ENCODE data around the gene DTX1. TPM values are rescaled to one million over a fixed set of nuclear protein-coding genes. Genes with fewer than 3 reads are reported as not detected.

DTX1 gene
- 10 to 100 TPM in 3 of 4 donors, 1 to 10 TPM in 1; 3.9 to 16.0 (median 11.6) TPM for polyA plus RNA-seq (ENCODE audit: insufficient read length in 4 of 4)

DNA sequence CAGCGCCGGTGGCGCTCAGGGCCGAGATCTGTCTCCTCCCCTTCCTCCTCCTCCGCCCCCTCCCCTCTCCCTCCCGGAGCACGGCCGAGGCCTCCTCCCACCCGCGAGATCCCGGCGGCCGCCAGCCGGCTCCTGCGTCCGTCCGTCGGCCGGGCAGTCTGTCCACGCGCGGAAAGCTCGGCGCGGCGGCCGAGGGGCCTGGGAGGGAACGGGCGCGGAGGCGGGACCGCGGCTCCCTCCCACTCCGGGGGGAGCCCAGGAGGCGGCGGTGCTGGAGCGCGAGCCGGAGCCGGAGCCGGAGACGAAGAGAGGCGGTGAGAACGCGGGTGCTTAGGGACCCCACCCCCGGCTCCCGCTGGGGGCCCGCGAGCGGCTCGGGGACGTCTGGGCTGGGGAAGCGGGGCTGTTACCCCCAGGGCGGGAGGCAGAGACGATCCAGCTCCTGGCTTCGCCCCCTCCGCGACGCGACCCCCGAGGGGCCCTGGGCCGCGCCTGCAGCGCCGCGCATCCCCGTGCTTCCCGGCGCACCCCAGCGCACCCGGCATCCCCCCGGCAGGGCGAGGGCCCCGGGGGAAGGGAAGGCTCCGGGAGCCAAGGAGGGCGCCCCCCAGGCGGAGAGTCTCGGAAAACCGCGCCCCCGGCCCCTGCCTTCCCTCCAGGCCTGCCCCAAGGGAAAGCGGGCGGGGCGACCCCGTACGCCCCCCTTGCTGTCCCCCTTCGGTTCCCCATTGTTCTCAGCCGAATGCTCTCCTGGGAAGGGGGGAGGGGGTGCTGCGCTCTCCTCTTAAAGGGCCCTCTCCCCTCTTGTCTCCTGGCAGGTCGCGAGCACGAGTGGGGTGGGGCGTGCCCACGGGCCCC lies at the start of gene DTX1:
DTX1 (plus strand) TSS at position 100 of the 858 bp plus-strand sequence. CDS start 1,463 bp downstream, outside the sequence.
- DNase-seq (ENCODE audit: low read depth in 4 of 4, low spot score in 3 of 4), result no peak

DNA sequence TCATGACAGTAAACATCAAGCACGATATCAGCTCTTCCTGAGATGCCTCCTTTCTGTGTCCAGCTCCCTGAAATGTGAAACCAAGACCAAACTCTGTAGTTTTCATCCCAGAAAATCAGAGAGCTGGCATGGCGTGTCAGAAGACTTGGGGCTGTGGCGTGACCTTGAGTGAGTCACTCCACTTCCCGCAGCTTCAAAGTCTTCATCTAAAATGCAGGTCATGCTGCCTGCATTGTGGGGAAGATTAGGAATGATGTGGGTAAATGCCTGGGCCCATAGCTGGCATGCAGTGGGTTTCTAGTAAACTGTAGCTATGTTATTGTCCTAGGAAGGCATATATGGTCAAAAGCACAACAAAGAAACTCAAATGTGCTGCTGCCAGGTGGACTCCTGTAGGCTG lies 49.4 kb upstream of the DTX1 start:
- no peak for DNase-seq (ENCODE audit: low read depth in 4 of 4, low spot score in 3 of 4)

DNA sequence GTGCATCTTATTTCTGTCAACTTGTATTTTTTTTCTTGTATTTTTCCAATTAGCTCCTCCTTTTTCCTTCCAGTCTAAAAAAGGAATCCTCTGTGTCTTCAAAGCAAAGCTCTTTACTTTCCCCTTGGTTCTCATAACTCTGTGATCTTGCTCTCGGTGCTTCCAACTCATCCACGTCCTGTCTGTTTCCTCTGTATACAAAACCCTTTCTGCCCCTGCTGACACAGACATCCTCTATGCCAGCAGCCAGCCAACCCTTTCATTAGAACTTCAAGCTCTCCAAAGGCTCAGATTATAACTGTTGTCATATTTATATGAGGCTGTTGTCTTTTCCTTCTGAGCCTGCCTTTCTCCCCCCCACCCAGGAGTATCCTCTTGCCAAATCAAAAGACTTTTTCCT lies 45.8 kb upstream of the DTX1 start:
- DNase-seq (ENCODE audit: low read depth in 4 of 4, low spot score in 3 of 4), result no peak

DNA sequence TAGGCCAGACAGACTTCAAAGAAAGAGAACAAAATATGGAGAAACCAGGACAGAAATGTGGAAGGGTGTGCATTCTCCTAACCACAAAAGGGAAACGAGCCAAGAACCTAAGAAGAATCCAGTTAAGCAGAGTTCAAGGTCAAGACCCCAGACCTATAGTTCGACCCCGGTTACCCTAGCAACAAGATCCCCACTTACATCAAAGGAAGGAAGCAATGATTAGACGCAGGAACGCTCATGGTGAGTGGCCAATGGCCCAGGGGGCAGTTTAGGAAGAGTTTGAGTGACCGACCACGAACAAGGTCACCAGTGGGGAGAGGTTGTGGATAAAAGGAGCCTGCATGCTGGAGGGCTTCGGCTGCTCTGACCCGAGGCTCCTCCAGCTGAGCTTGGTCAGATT lies 42.0 kb upstream of the DTX1 start:
- no peak for DNase-seq (ENCODE audit: low read depth in 4 of 4, low spot score in 3 of 4)

DNA sequence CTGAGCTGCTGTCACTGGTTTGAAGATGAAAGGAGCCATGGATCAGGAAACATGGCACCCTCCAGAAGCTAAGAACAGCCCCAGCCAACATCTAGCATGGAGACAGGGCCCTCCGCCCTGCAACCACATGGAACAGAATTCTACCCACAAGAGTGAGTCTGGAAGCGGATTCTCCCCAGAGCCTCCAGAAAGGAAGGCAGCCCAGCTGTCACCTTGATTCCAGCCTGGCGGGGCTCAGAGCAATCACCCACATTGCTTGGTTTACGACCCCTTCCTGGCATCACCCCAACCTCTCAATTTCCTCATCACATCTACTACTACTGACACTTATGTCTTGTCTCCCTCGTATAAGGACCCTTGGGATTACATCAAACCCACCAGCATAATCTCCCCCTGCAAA lies 39.7 kb upstream of the DTX1 start:
- DNase-seq (ENCODE audit: low read depth in 4 of 4, low spot score in 3 of 4), result no peak

DNA sequence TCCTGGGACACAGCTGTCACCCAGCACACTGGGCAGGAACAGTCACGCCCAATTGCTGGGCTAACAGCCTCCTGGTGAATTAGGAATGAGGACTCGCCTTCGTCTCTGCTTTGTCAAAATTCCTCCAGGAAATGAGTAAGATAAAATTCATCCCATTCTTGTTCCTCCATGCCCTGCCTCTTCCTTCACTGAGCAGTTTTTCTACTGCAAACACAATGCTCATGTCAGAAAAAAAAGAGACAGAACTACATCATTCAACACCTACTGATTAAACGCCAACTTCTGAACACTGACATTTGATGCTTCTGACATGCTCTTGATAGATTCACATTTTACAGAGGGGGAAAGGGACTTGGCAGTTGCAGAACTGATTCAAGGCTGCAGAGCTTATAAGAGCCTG lies 37.5 kb upstream of the DTX1 start:
- DNase-seq (ENCODE audit: low read depth in 4 of 4, low spot score in 3 of 4), result no peak

DNA sequence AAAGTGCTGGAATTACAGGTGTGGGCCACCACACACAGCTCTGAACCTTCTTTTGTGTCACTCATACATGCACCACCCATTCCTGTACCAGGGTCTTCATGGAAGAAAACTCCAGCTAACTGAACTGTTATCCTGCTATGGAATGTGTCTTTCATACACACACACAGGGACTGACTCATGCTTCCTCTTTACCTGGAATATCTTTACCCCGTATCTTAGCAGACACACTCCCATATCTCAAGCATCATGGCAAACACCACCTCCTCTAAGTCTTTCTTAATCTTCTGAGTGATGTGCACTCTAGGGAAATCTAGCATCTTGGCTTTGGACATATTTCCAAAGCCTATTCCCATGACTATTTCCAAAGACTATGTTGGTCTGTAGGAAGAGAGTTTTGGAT lies 35.0 kb upstream of the DTX1 start:
- DNase-seq (ENCODE audit: low read depth in 4 of 4, low spot score in 3 of 4), result no peak

DNA sequence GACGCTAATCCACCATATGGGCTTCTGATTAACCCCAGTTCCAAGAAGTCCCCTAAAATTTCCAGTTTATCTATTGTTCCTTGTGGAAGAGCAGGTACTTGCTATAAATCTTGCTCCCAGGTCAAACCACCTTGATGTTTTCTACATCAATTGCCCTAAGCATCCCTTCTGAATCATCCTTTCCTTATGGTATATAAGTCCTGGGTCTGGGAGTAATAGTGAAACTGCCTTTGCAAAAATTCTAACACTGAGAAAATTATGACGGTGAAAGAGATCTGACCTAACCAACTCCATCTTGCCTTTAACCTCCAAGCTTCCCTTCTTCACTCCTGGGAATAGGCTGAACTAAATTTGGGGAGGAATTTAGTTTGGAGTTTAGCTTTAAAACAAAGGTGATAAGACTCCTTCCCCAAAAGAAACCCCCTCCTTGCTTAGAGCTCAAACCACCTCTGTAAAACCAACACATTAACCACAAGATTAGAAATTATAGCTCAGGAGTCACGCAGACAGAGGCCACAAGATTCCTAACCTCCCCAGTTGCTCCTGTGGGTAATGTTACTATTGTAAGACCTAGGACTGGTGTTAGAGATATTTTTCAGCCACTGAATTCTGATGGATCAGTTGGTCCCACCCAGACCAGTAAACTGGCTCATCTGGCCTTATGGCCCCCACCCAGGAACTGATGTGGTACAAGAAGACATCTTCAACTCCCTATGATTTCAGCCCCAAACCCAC lies 33.8 kb upstream of the DTX1 start:
- no peak for DNase-seq (ENCODE audit: low read depth in 4 of 4, low spot score in 3 of 4)

DNA sequence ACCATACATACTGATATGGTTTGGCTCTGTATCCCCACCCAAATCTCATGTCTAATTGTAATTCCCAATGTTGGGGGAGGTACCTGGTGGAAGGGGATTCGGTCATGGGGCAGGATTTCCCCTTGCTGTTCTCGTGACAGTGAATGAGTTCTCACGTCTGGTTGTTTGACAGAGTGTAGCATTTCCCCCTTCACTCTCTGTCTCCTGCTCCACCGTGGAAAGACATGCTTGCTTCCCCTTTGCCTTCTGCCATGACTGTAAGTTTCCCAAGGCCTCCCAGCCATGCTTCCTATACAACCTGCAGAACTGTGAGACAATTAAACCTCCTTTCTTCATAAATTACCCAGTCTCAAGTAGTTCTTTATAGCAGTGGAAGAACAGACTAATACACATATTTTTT lies 28.8 kb upstream of the DTX1 start:
- DNase-seq (ENCODE audit: low read depth in 4 of 4, low spot score in 3 of 4), result no peak

DNA sequence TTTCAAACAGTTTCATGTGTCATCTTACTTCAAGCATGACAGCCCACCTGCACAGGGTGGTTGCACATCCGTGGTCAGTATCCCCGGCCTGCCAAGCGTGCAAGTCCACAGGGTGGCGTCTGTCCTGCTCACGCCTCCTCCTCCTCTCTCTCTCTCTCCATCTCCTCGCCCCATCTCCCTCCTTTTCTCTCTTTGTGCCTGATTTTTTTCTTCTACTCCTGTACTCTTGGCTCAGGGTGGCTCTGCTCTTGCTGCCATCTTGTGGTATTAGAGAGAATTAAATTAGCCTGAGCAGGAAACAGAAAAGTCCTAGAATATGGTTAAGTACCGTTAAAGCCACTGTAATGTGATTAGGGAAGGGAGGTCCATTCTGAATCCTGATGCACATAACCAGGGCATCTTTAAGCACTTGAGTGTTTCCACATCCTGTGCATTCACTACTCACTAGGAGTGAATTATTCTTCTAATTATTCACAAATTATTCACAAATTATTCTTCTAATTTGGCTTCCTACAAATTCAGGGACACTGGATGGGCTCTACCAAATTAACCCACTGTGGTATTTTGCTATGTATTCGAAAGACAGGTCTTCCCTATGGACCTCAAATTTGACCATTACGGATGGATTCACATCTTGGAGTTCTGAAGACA lies 25.5 kb upstream of the DTX1 start:
- peak; percentile 26 to 38 (median 32) for DNase-seq (ENCODE audit: low read depth in 4 of 4, low spot score in 3 of 4)

DNA sequence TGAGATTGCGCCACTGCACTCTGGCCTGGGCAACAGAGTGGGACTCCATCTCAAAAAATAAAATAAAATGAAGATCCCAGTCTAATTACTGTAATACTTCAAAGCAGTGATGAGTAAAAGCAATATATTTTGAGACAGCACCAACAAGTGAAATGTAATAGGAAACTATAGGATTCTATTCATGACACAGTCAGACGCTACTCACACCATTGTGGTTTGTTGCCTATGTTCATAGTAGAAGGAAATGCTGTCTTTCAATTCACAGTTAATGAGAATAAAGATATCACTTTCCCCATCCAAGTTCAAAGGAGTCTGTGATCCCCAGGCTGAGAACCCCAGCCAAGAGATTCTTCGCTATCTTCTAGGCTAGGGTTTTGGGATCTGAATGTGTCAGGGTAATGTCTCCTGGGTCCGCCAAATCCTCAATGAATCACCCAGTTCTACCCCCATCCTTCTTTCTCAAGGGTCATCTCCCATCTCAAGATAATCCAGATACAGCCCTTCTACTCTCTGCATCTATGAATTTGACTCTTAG lies 16.6 kb upstream of the DTX1 start:
- DNase-seq (ENCODE audit: low read depth in 4 of 4, low spot score in 3 of 4), result no peak

DNA sequence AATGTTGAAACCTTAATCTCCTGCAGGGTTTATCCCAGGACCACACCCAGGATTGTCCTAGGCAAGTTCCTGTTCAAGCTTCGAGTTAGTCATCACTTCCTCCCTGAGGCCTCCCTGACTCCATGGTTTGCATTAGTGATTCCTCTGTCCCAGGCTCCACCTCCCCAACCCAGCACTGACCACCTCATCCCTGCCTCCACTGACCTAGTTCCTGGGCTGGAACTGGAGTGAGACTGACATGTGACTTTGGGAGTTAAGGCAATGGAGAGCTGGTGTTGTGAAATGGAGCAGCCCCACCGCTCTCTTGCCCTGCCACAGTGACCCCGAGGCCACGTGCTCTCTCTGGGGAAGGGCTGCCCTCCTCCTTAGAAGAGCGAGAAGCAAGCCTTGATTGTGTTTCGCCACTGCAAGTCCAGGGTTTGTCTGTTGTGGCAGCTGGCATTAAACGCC lies 15.8 kb upstream of the DTX1 start:
- DNase-seq (ENCODE audit: low read depth in 4 of 4, low spot score in 3 of 4), result no peak

DNA sequence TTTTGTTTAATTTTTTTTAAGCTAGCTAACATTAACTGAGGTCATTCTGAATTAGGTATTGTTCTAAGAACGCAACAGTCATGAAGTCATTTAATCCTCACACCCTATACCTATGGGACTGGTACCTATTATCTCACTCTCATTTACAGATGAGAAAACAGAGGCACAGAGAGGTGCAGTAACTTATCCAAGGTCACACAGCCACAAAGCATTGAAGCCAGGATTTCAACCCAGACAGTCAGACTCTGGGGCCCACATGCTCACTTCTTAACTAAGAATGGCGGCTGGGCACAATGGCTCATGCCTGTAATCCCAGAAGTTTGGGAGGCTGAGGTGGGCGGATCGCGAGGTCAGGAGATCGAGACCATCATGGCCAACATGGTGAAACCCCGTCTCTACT lies 15.0 kb upstream of the DTX1 start:
- DNase-seq (ENCODE audit: low read depth in 4 of 4, low spot score in 3 of 4), result no peak

DNA sequence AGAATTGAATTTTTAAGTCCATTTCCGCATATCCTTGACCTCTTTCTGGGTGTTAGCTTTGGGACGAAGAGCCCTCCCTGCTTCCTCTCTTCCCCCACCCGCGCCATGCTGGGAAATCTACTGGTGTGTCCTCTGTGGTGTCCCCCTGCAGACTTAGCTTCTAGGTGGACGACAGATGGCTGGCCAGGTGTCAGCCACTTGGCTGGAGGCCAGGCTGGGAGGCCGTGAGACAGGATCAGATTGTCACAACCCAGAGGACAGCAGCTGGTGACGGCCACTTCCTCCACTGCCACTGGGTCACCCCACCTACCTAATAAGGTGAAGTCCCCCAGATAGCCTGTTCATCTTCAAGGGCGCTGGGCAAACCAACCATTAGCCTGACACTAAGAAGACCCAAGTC lies 13.3 kb upstream of the DTX1 start:
- DNase-seq (ENCODE audit: low read depth in 4 of 4, low spot score in 3 of 4), result no peak

DNA sequence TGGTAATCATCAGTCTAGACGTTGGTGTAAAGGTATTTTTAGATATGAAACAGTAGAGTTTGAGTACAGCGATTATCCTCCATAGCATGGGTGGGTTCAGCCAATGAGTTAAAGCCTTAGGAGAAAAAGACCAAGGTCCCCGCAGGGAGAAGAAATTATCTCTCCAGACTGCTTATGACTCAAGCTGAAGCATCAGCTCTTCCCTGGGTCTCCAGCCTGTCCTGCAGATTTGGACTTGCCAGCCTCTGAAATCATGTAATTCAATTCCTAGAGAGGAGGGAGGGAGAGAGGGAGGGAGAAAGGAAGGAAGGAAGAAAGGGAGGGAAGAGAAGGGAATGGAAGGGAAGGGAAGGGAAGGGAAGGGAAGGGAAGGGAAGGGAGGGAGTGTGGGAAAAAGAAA lies 12.0 kb upstream of the DTX1 start:
- no peak for DNase-seq (ENCODE audit: low read depth in 4 of 4, low spot score in 3 of 4)

DNA sequence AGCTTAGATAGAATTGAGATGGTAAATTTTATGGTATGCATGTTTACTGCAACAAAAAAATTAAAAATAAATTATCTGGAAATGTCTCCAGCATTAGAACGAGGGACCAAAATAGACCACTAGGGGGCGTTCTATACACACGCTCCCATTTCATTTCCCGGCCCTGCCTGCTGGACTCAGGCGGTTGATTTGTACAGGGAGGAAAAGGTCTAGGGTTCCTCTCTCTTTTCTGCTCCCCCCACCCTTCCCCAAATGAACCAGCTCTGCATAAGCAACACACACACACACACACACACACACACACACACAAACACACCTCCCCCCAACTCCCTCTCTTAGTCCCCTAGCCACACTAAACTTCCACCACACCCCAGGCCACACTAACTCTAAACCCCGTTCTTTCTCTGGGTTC lies 7.8 kb upstream of the DTX1 start:
- peak in 1 of 4 donors; percentile 58 for DNase-seq (ENCODE audit: low read depth in 4 of 4, low spot score in 3 of 4)

DNA sequence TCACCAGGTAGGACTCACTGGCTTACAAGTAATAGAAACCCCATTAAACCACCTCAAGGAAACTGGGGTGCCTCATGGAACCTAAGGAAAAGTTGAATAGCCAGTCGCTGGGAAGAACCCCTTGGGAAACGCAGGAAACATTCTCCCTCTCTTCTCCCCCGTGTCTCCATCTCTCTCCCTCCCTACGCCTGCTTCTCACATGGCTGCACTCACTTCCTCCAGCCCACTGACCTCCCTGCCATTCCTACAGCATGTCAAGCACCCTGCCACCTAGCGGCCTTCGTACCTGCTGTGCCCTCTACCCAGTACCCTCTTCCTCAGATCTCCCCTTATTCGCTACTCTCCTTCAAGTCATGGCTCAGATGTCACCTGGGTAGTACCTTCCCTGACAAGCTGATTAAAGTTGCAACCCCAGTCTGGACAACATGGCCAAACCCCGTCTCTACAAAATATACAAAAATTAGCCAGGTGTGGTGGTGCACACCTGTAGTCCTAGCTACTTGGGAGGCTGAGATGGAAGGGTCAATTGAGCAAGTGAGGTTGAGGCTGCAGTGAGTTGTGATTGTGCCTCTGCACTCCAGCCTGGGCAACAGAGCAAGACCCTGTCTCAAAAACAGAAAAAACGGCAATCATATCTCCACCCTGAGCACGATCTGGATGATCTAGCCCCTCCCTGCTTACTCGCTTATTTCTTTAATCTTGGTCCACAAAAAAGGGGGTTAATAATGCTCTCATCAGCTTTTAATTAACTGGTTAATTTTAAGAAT lies 6.4 kb upstream of the DTX1 start:
- peak in 1 of 4 donors; percentile 50 for DNase-seq (ENCODE audit: low read depth in 4 of 4, low spot score in 3 of 4)

DNA sequence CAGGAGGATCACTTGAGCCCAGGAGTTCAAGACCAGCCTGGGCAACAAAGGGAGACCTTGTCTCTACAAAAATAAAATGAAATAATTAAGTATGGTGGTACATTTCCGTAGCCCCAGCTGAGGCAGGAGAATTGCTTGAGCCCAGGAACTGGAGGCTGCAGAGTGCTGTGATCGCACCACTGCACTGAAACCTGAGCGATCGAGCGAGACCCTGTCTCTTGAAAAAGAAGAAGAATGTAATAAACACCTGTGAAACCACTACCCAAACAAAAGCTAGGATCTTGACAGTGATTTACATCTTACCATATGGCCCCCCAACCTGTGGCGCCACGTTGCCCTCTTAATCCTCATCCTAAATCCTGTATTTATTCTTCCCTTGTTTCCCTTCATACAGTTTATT lies 5.7 kb upstream of the DTX1 start:
- no peak for DNase-seq (ENCODE audit: low read depth in 4 of 4, low spot score in 3 of 4)

DNA sequence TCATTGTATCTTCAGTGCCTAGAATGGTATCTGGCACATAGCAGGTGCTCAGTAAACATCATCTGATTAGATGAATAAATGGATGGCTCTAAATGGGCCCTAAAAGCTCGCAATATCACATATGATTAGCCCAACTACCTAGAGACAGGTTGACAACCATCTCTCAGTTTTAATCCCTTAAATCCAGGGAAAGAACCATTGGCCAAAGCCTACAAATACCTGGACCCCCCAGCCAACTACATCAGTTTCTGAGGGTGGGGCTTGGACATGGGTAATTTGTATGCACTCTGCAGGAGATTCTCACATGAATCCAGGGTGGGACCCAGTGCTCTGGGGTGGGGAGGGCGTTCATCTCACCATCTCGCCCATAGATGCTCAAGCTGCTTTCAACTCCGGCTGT lies 4.8 kb upstream of the DTX1 start:
- no peak for DNase-seq (ENCODE audit: low read depth in 4 of 4, low spot score in 3 of 4)

DNA sequence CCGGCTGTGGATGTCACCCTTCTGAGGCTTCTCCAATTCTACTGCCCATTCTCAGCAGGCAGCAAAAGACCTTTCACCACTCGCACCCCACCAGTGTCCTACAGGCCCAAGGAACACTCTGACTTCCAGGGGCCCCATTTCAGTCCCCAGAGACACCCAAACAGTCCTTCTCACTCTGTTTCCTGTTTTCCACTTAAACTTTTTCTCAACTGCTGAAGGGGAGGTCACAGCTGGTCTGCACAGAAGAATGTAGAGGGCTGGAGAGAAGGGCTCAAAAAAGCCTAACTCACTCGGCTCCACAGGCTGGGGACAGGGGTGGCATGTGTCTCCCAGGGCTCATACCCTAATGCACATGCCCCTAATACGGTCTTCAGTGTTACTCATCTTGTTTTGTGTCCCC lies 4.2 kb upstream of the DTX1 start:
- DNase-seq (ENCODE audit: low read depth in 4 of 4, low spot score in 3 of 4), result no peak
